Measurements from ENCODE around the gene TMEM69.
"Not testable (repeated sequence)": the region's sequence is repeated elsewhere in the genome, so short reads cannot be mapped to it uniquely, and the experiment has no call there.

TMEM69 gene

GRCh38 chr1:45687754-45688740 is at the start of gene TMEM69:
TMEM69 (plus strand) TSS chr1:45688181; CDS start chr1:45691069, 2,888 bp downstream.
- DNase-seq (ENCODE audit: low read depth), result peak; percentile 63

- DNase-seq (ENCODE audit: low read depth), result no peak
Observed at GRCh38 chr1:45640293-45640692, 47.7 kb upstream of the TMEM69 start.

- no peak for DNase-seq (ENCODE audit: low read depth)
Observed at GRCh38 chr1:45643321-45643720, 44.7 kb upstream of the TMEM69 start.

- DNase-seq (ENCODE audit: low read depth), result no peak
Observed at GRCh38 chr1:45643978-45644377, 44.0 kb upstream of the TMEM69 start.

- no peak for DNase-seq (ENCODE audit: low read depth)
Observed at GRCh38 chr1:45644661-45645060, 43.3 kb upstream of the TMEM69 start.

GRCh38 chr1:45647248-45648021 is 40.5 kb upstream of the TMEM69 start:
- no peak for DNase-seq (ENCODE audit: low read depth)

GRCh38 chr1:45654540-45655280 is 33.3 kb upstream of the TMEM69 start:
- no peak for DNase-seq (ENCODE audit: low read depth)

- no peak for DNase-seq (ENCODE audit: low read depth)
Observed at GRCh38 chr1:45656573-45657226, 31.3 kb upstream of the TMEM69 start.

- no peak for DNase-seq (ENCODE audit: low read depth)
Observed at GRCh38 chr1:45658171-45658570, 29.8 kb upstream of the TMEM69 start.

GRCh38 chr1:45659222-45659621 is 28.8 kb upstream of the TMEM69 start:
- DNase-seq (ENCODE audit: low read depth), result no peak

GRCh38 chr1:45660336-45660735 is 27.6 kb upstream of the TMEM69 start:
- DNase-seq (ENCODE audit: low read depth), result no peak

- no peak for DNase-seq (ENCODE audit: low read depth)
Observed at GRCh38 chr1:45666836-45667235, 21.1 kb upstream of the TMEM69 start.

- DNase-seq (ENCODE audit: low read depth), result no peak
Observed at GRCh38 chr1:45667321-45668111, 20.5 kb upstream of the TMEM69 start.

- no peak for DNase-seq (ENCODE audit: low read depth)
Observed at GRCh38 chr1:45668526-45668925, 19.5 kb upstream of the TMEM69 start.

GRCh38 chr1:45669379-45669778 is 18.6 kb upstream of the TMEM69 start:
- DNase-seq (ENCODE audit: low read depth), result no peak

GRCh38 chr1:45669859-45670655 is 17.9 kb upstream of the TMEM69 start:
- DNase-seq (ENCODE audit: low read depth), result no peak

GRCh38 chr1:45673956-45674355 is 14.0 kb upstream of the TMEM69 start:
- no peak for DNase-seq (ENCODE audit: low read depth)

GRCh38 chr1:45674478-45674877 is 13.5 kb upstream of the TMEM69 start:
- DNase-seq (ENCODE audit: low read depth), result no peak

GRCh38 chr1:45676553-45676952 is 11.4 kb upstream of the TMEM69 start:
- DNase-seq (ENCODE audit: low read depth), result not testable (repeated sequence)

GRCh38 chr1:45677751-45678245 is 10.2 kb upstream of the TMEM69 start:
- no peak for DNase-seq (ENCODE audit: low read depth)

Measured in activated T-cell treated with anti-CD3 and anti-CD28 coated beads for 1 hour (primary cell).